SK-N-MC (cell line): ENCODE data around the gene PPTC7.
"Not testable (repeated sequence)": the region's sequence is repeated elsewhere in the genome, so short reads cannot be mapped to it uniquely, and the experiment has no call there.

Experiments
- EZH2 ChIP-seq: fragments of 200-600 bp; sonication (generic); IDR thresholded peaks from one replicate; pipeline ENCODE4 v1.6.1; 2017; ENCODE audit warnings: antibody characterized with exemption
- POLR2AphosphoS5 ChIP-seq: IDR thresholded peaks from 2 replicates; pipeline ENCODE4 v1.6.1; 2012; ENCODE audit warnings: mild to moderate bottlenecking, low read depth, low read length, borderline replicate concordance

DNA sequence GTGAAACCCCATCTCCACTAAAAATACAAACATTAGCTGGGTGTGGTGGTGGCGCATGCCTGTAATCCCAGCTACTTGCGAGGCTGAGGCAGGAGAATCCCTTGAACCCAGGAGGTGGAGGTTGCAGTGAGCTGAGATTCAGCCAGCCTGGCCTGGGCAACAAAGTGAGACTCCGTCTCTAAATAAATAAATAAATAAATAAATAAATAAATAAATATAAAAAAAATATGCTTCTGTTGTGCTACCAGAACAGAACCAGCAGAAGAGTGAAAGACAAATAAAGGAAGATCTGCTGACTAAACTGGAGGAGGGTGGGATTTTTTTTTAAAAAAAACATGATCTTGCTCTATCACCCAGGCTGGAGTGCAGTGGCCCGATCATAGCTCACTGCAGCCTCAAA, 9.8 kb upstream of the PPTC7 start:
- not testable (repeated sequence) for TF ChIP-seq POLR2AphosphoS5, EZH2
